NCI-H226 (cell line): ENCODE results near the gene SLC6A9.

Experiments used
- DNase-seq: peaks from one replicate; pipeline ENCODE4 v3.0.0-alpha.2; 2015

Gene SLC6A9

DNA sequence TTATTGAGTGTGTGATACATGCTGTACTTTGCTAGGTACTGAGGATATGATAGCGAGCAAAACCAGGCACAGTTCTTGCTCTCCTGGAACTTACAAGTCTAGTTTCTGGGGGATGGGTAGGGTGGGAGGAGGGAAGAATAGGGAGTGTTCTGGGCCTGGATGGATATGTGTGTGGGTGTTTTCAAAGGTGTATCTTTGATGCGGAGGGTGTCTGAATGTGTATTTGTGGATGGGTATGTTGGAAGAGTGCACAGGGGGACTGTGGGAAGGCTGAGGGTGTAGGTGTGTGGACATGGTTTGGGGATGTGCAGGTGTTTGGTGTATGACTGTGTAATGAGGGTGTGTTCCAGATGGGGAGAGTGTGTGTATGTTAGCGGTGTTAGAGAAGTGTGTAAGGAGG lies 65.9 kb downstream of the SLC6A9 start:
- no peak for DNase-seq

GRCh38 chr1:43963890-43964289 lies 67.4 kb downstream of the SLC6A9 start:
- DNase-seq, result no peak

GRCh38 chr1:43963006-43963405 lies 68.3 kb downstream of the SLC6A9 start:
- DNase-seq, result no peak

DNA sequence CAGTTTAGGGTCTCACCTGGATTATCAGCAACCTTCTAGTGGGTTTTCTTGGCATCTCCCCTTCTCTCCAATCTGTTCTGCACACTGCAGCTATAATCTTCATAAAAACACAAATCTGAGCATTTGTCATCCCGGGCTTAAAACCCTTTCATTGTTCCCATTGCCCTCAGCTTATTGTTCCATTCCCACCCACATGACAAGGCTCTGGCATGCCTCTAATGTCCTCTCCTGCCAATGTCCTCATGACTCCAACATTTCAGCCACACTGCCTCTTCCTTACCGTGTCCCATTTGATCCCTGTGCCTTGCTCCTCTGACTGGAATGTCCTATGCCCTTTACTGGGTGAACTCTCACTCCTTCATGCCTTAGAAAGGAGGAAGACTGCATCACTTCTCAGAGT lies 68.9 kb downstream of the SLC6A9 start:
- DNase-seq, result no peak

- DNase-seq, result no peak
These were observed 69.6 kb downstream of the SLC6A9 start for GRCh38 chr1:43961692-43962091.

- DNase-seq, result no peak
These were observed 70.5 kb downstream of the SLC6A9 start for GRCh38 chr1:43960798-43961197.

- no peak for DNase-seq
These were observed 72.7 kb downstream of the SLC6A9 start for GRCh38 chr1:43958351-43959255.

DNA sequence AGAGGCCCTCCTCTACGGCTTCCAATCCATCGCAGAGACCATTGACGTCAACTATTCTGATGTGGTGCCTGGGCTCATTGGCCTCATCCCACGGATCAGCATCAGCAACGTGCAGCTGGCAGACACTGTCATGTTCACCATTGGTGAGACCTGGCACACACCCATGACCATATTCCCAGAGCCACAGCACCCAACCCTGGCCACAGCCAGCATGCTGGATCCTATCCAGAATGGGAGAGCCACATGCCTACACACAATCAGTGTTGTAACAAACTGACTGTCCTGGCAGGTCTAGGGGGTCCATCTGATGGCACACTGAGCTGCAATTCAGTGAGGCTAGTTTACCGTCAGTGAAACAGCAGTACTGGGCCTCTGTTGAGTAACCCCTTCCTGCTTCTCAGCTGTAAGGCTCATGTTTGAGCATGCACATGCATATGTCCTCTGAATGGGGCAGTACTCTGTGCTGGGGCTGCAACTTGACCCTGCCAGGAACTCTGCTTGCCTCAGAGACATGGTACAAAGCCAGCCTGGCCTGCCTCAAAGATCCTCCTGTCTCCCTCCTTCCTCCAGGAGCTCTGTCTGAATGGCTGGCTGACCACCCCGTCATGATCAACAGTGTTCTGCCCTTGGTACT lies 73.7 kb downstream of the SLC6A9 start:
- no peak for DNase-seq

GRCh38 chr1:43956234-43956633 lies 75.0 kb downstream of the SLC6A9 start:
- no peak for DNase-seq

DNA sequence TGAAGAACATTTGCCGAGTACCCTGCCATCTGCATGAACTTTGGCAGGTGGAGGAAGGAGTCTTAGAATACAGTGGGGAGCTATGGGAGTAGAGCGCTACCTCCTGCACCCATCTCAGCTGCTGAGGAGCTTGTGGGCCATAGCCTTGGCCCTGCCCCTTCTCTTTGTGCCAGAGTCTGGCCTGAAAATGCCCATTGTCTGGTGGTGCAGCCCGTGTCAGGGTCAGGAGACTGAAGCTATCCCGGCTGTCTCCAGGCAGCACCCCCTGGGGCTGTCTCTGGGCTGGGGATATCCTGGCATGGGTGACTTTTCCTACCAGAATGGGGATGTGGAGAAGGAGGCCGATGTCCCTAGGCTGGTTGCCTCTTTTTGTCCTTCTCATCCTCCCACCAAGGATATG lies 77.2 kb downstream of the SLC6A9 start:
- no peak for DNase-seq

GRCh38 chr1:43953361-43953760 lies 77.9 kb downstream of the SLC6A9 start:
- no peak for DNase-seq

GRCh38 chr1:43952731-43953346 lies 78.4 kb downstream of the SLC6A9 start:
- no peak for DNase-seq

GRCh38 chr1:43951021-43951985 lies 80.0 kb downstream of the SLC6A9 start:
- DNase-seq, result no peak

DNA sequence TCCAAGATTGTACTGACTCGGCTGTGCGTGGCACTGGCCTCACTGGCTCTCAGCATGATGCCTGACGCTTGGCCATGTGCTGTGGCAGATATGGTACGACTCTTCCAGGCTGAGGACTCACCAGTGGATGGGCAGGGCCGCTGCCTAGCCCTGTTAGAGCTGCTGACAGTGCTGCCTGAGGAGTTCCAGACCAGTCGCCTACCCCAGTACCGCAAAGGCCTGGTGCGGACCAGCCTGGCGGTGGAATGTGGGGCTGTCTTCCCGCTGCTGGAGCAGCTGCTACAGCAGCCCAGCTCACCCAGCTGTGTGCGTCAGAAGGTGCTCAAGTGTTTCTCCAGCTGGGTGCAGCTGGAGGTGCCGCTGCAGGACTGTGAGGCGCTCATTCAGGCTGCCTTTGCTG lies 81.6 kb downstream of the SLC6A9 start:
- DNase-seq, result no peak

DNA sequence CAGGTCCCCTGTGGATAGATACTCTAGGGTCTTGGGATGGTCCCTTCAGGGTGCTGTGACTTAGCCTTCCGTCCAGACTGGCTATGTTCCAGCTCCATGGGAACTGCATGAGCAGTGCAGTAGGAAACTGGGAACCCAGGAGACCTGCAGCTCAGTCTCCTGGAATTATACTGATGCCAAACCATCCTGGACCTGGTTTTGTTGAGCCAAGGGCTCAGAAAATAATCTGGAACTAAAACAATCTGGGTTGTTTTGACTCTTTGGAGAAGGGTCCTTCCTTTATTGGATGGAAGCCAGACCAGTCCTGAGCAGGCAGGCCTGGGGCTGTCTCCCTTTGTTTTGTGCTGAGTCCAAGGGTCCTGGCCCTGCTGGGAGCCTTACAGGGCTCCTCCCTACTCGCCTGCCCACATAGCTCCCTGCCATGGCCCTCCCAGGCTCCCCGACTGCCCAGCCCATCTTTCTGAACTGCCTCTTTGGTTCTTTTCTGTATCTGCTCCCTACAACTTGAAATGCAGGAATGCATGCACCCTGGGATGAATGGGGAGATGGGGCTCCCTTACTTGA lies 83.3 kb downstream of the SLC6A9 start:
- DNase-seq, result peak; percentile 0

- DNase-seq, result peak; percentile 1
These were observed 84.0 kb downstream of the SLC6A9 start for GRCh38 chr1:43947061-43947873.
